Measurements from ENCODE around the gene ZNF320. TPM values are rescaled to one million over a fixed set of nuclear protein-coding genes. Genes with fewer than 3 reads are reported as not detected.
"Not testable (repeated sequence)": the region's sequence is repeated elsewhere in the genome, so short reads cannot be mapped to it uniquely, and the experiment has no call there.

The ZNF320 gene
- total and polyA plus RNA-seq, 4 experiments from 2014 or later: 2.8 to 15.6 (median 14.1) TPM; not detected in 1

DNA sequence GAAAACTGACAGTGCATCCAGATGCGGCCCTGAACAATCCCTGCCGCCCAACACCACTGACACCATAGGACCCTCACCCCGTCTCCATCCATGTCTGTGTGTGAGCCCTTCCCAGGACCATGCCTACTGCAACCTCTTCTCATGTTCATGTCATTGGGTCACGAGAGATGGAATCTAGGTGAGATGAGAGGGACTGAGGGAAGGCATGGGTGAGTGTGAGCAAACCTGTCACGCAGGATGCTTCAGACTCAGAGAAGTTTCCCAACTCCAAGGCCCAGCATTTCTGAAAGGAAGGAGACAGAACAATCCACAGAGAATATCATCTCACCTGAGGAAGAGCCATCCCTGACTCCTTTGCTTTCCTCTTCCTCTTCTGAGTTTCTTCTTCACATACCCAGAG, 20.1 kb upstream of the ZNF320 start:
- H3K27ac ChIP-seq (ENCODE audit: low read depth, low read length): no peak overlapping the region
- H3K4me3 Mint-ChIP-seq: no peak overlapping the region
- peaks cover 0 to 6% of the 10 kb centered on the region in 2 donors for H3K27me3 Mint-ChIP-seq
- peaks cover 8 to 18% (median 13%) of the 10 kb centered on the region in 4 donors for H3K4me1 Mint-ChIP-seq
- H3K4me3 ChIP-seq (ENCODE audit: low read length in 2 of 2): no peak overlapping the region
- DNase-seq: no peak
- H3K27ac Mint-ChIP-seq: no peak overlapping the region
- no peaks in the 10 kb centered on the region for H3K27me3 ChIP-seq (ENCODE audit: insufficient read depth, low read length)
- H3K36me3 ChIP-seq (ENCODE audit: insufficient read depth, low read length): no peaks in the 10 kb centered on the region
- peaks cover 39 to 51% of the 10 kb centered on the region in 2 donors for H3K36me3 Mint-ChIP-seq
- peaks cover 4% of the 10 kb centered on the region for H3K4me1 ChIP-seq (ENCODE audit: insufficient read depth, low read length)
- CTCF ChIA-PET (ENCODE audit: partially characterized antibody): no interaction called here
- intact Hi-C loops (cut with micrococcal nuclease): no loop called here
- POLR2A ChIA-PET (ENCODE audit: partially characterized antibody): no interaction called here
- H3K9me3 Mint-ChIP-seq: peaks cover 0 to 21% (median 7%) of the 10 kb centered on the region in 8 donors
- no peaks in the 10 kb centered on the region for H3K9me3 ChIP-seq (ENCODE audit: control insufficient read depth in 1 of 2, low read length in 2 of 2)

DNA sequence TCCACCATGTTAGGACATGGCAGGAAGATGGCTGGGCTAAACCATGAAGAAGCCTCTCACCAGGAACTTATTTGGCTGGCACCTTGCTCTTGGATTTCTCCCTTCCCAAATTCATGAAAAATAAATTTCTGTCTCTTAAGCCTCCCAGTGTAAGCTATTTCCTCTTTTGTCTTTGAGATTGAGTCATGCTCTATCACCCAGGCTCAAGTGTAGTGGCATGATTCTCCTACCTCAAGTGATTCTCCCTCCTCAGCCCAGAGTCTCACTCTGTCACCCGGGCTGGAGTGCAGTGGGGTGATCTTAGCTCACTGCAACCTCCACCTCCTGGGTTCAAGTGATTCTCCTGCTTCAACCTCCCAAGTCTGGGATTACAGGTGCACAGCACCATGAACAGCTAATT, 13.2 kb upstream of the ZNF320 start:
- no peak overlapping the region for H3K4me3 Mint-ChIP-seq
- intact Hi-C loops (cut with micrococcal nuclease): no loop called here
- Histone ChIP-seq H3K27me3 (ENCODE audit: insufficient read depth, low read length) (no peaks in the 10 kb centered on the region), H3K36me3 (ENCODE audit: insufficient read depth, low read length) (no peaks in the 10 kb centered on the region), H3K9me3 (ENCODE audit: control insufficient read depth in 1 of 2, low read length in 2 of 2) (peaks cover 0 to 13% of the 10 kb centered on the region in 2 donors), H3K27ac (ENCODE audit: low read depth, low read length) (no peak overlapping the region), H3K4me1 (ENCODE audit: insufficient read depth, low read length) (no peaks in the 10 kb centered on the region), H3K4me3 (ENCODE audit: low read length in 2 of 2) (no peak overlapping the region)
- DNase-seq: no peak
- ChIA-PET POLR2A (ENCODE audit: partially characterized antibody) (no interaction called here), CTCF (ENCODE audit: partially characterized antibody) (no interaction called here)
- H3K9me3 Mint-ChIP-seq: peaks cover 0 to 65% (median 51%) of the 10 kb centered on the region in 8 donors
- H3K27me3 Mint-ChIP-seq: no peaks in the 10 kb centered on the region
- no peak overlapping the region for H3K27ac Mint-ChIP-seq
- H3K36me3 Mint-ChIP-seq: peaks cover 62 to 68% of the 10 kb centered on the region in 2 donors
- no peaks in the 10 kb centered on the region for H3K4me1 Mint-ChIP-seq

DNA sequence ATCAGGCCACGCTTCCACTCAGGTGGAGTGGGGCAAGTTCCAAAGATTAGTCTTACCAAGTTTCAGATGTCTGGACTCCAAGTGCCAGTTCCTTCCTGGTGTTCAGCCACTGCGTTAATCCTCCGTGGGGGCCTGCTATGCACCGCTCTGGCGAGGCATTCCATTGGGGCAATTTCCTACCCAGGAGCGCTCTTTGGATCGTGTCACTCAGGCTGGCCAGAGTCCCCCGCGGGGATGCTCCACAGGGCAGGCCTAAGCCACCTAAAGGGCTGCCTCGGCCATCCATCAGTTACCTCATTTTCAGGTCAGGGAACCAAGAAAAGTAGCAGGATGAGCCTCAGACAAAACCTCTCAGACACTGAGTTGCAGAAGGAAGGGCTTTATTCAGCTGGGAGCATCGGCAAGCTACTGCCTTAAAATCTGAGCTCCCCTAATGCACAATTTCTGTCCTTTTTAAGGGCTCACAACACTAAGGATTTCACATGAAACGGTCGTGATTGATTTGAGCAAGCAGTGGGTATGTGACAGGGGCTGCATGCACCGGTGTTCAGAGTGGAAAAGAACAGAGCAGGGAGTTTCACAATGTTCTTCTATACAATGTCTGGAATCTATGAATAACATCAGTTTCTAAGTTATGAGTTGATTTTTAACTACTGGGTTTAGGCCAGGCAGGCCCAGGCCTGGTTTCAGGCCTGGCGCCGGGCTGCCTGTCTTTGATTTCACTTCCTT, 6.8 kb upstream of the ZNF320 start:
- H3K27me3 Mint-ChIP-seq; H3K4me3 ChIP-seq (ENCODE audit: low read length in 2 of 2); H3K4me1 ChIP-seq (ENCODE audit: insufficient read depth, low read length); CTCF ChIA-PET (ENCODE audit: partially characterized antibody); POLR2A ChIA-PET (ENCODE audit: partially characterized antibody); H3K4me3 Mint-ChIP-seq; H3K27ac Mint-ChIP-seq; H3K27me3 ChIP-seq (ENCODE audit: insufficient read depth, low read length); intact Hi-C loops (cut with micrococcal nuclease); DNase-seq; H3K4me1 Mint-ChIP-seq; H3K36me3 ChIP-seq (ENCODE audit: insufficient read depth, low read length); H3K27ac ChIP-seq (ENCODE audit: low read depth, low read length): not testable (repeated sequence)
- H3K36me3 Mint-ChIP-seq: peaks cover 26 to 31% of the 10 kb centered on the region in 2 donors
- peaks cover 0 to 51% (median 39%) of the 10 kb centered on the region in 8 donors for H3K9me3 Mint-ChIP-seq
- peaks cover 0 to 13% of the 10 kb centered on the region in 2 donors for H3K9me3 ChIP-seq (ENCODE audit: control insufficient read depth in 1 of 2, low read length in 2 of 2)

DNA sequence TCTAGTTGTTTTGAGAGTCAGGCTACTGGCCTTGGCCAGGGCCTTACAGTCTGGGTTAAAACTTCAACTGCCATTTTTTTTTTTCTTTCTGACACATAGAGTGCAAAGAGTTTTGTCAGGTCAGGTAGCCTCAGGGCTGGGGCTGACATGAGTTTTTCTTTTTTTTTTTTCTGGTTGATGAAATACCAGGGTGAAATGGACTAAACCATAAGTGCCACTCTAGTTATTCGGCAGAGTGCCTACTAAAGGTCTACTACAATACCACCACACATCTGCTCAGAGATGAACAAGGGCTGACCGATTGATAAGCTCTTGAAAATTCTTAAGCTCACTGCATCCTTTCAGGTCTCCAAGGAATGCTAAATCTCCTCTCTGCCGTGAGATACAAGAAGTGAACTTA, 4.4 kb upstream of the ZNF320 start:
- POLR2A ChIA-PET (ENCODE audit: partially characterized antibody): interaction anchor here (0.6 kb wide), 1 partner anchor 52 kb away, joined by 3 read pairs; no protein-coding TSS in a partner anchor
- no peaks in the 10 kb centered on the region for H3K27me3 Mint-ChIP-seq
- peaks cover 9% of the 10 kb centered on the region for H3K4me1 ChIP-seq (ENCODE audit: insufficient read depth, low read length)
- no peak overlapping the region for H3K27ac ChIP-seq (ENCODE audit: low read depth, low read length)
- no peak overlapping the region for H3K4me3 ChIP-seq (ENCODE audit: low read length in 2 of 2)
- no peak overlapping the region for H3K27ac Mint-ChIP-seq
- peaks cover 13 to 16% of the 10 kb centered on the region in 2 donors for H3K36me3 Mint-ChIP-seq
- H3K9me3 Mint-ChIP-seq: peaks cover 0 to 40% (median 24%) of the 10 kb centered on the region in 8 donors
- CTCF ChIA-PET (ENCODE audit: partially characterized antibody): no interaction called here
- peaks cover 0 to 5% of the 10 kb centered on the region in 2 donors for H3K9me3 ChIP-seq (ENCODE audit: control insufficient read depth in 1 of 2, low read length in 2 of 2)
- no peaks in the 10 kb centered on the region for H3K27me3 ChIP-seq (ENCODE audit: insufficient read depth, low read length)
- intact Hi-C loops (cut with micrococcal nuclease): no loop called here
- peaks cover 3 to 14% (median 10%) of the 10 kb centered on the region in 4 donors for H3K4me1 Mint-ChIP-seq
- no peak overlapping the region for H3K4me3 Mint-ChIP-seq
- no peaks in the 10 kb centered on the region for H3K36me3 ChIP-seq (ENCODE audit: insufficient read depth, low read length)
- DNase-seq: no peak

DNA sequence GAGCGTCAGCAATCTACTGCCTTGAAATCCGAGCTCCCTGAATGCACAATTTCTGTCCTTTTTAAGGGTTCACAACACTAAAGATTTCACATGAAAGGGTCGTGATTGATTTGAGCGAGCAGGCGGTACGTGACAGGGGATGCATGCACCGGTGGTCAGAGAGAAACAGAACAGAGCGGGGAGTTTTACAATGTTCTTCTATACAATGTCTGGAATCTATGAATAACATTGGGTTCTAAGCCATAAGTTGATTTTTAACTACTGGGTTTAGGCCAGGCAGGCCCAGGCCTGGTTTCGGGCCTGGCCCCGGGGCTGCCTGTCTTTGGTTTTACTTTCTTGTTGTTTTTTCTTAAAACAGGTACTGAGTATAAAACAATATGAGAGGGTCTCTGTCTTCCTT, 1.2 kb upstream of the ZNF320 start:
- H3K27me3 Mint-ChIP-seq; DNase-seq; H3K27me3 ChIP-seq (ENCODE audit: insufficient read depth, low read length); H3K9me3 ChIP-seq (ENCODE audit: control insufficient read depth in 1 of 2, low read length in 2 of 2); intact Hi-C loops (cut with micrococcal nuclease); H3K4me3 ChIP-seq (ENCODE audit: low read length in 2 of 2); H3K36me3 ChIP-seq (ENCODE audit: insufficient read depth, low read length); H3K27ac ChIP-seq (ENCODE audit: low read depth, low read length): not testable (repeated sequence)
- Mint-ChIP-seq H3K4me3 (peak overlapping the region; percentile 19 to 70 (median 54)), H3K36me3 (peaks cover 11 to 16% of the 10 kb centered on the region in 2 donors), H3K27ac (peak overlapping the region in 5 of 7 donors; percentile 2 to 79 (median 23)), H3K4me1 (peaks cover 3 to 18% (median 16%) of the 10 kb centered on the region in 4 donors), H3K9me3 (peaks cover 0 to 16% (median 7%) of the 10 kb centered on the region in 8 donors)
- CTCF ChIA-PET (ENCODE audit: partially characterized antibody): interaction anchor here (0.9 to 1.0 kb wide), 2 partner anchors 61 to 77 kb away, joined by 3 read pairs; partner anchors contain the start of gene ZNF28
- POLR2A ChIA-PET (ENCODE audit: partially characterized antibody): interaction anchor here (1.2 kb wide), 1 partner anchor 64 kb away, joined by 3 read pairs; the partner anchor contains the start of gene ZNF816
- peaks cover 14% of the 10 kb centered on the region for H3K4me1 ChIP-seq (ENCODE audit: insufficient read depth, low read length)

DNA sequence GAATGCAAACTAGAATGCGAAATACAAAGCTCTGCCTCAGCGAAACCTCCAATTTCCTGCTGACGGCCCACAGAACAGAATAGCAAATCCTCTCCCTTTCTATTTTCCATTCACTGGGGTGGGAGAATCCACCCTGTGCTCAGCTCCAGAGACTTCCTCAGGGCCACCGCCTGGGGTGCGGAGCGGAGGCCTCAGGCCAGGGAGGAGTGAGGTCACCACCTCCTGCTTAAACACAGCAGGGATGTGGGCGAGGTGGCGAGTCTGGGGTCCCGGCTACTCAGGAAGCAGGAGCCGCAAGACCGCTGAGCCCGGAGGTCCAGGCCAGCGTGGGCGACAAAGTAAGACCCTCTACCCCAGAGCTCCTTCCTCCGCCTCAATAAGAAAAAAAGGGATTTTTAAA, 666 bp upstream of the ZNF320 start:
- Histone ChIP-seq H3K27me3 (ENCODE audit: insufficient read depth, low read length) (no peaks in the 10 kb centered on the region), H3K9me3 (ENCODE audit: control insufficient read depth in 1 of 2, low read length in 2 of 2) (no peaks in the 10 kb centered on the region), H3K4me3 (ENCODE audit: low read length in 2 of 2) (peak overlapping the region; percentile 77 to 95), H3K36me3 (ENCODE audit: insufficient read depth, low read length) (no peaks in the 10 kb centered on the region), H3K4me1 (ENCODE audit: insufficient read depth, low read length) (peaks cover 14% of the 10 kb centered on the region), H3K27ac (ENCODE audit: low read depth, low read length) (peak overlapping the region; percentile 10)
- Mint-ChIP-seq H3K36me3 (peaks cover 11 to 17% of the 10 kb centered on the region in 2 donors), H3K4me1 (peaks cover 3 to 18% (median 16%) of the 10 kb centered on the region in 4 donors), H3K4me3 (peak overlapping the region in 6 of 8 donors; percentile 90 to 96 (median 95)), H3K9me3 (peaks cover 0 to 16% (median 5%) of the 10 kb centered on the region in 8 donors), H3K27me3 (no peaks in the 10 kb centered on the region), H3K27ac (peak overlapping the region in 3 of 7 donors; percentile 23 to 85 (median 24))
- ChIA-PET CTCF (ENCODE audit: partially characterized antibody) (interaction anchor here (0.9 to 1.0 kb wide), 2 partner anchors 61 to 77 kb away, joined by 3 read pairs; partner anchors contain the start of gene ZNF28), POLR2A (ENCODE audit: partially characterized antibody) (interaction anchor here (1.2 kb wide), 1 partner anchor 65 kb away, joined by 3 read pairs; the partner anchor contains the start of gene ZNF816)
- no peak for DNase-seq
- intact Hi-C loops (cut with micrococcal nuclease): no loop called here

DNA sequence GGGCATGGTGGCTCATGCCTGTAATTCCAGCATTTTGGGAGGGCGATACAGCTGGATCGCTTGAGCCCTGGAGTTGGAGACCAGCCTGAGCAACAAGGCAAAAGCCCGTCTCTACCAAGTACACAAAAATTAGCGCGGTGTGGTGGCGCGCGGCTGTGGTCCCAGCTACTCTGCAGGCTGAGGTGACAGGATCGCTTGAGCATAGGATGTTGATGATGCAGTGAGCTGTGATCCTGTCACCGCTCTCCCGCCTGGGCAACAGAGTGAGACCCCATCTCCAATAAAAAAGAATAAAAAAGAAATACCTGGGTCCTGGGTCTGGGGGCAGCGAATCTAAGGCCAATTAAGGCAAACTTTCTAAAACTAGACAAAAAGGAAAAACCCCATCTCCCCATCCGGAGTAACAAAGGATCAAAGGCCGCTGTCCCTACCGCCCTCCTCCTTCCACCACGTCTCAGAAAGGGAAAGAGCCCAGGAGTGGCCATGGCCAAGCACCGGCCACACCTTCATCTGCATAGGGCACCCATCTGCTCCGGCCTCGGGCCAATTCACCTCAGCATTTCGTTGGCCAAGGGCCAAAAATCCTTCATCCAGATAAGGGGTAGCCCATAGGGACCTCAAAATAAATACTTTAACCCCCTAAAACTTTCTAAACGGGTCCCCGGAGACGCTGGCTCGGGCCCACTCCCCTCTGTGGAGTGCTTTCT, 851 bp downstream of the ZNF320 start:
- H3K27me3 ChIP-seq (ENCODE audit: insufficient read depth, low read length): no peaks in the 10 kb centered on the region
- Mint-ChIP-seq H3K36me3 (peaks cover 20 to 26% of the 10 kb centered on the region in 2 donors), H3K4me1 (peaks cover 3 to 24% (median 22%) of the 10 kb centered on the region in 4 donors), H3K27ac (peak overlapping the region in 6 of 7 donors; percentile 25 to 97 (median 90)), H3K9me3 (peaks cover 0 to 21% (median 7%) of the 10 kb centered on the region in 8 donors), H3K27me3 (no peaks in the 10 kb centered on the region), H3K4me3 (peak overlapping the region; percentile 90 to 96 (median 94))
- H3K4me1 ChIP-seq (ENCODE audit: insufficient read depth, low read length): peaks cover 14% of the 10 kb centered on the region
- H3K27ac ChIP-seq (ENCODE audit: low read depth, low read length): peak overlapping the region; percentile 69
- ChIA-PET CTCF (ENCODE audit: partially characterized antibody) (no interaction called here), POLR2A (ENCODE audit: partially characterized antibody) (interaction anchor here (1.0 kb wide), 1 partner anchor 67 kb away, joined by 3 read pairs; no protein-coding TSS in a partner anchor)
- H3K36me3 ChIP-seq (ENCODE audit: insufficient read depth, low read length): no peaks in the 10 kb centered on the region
- H3K9me3 ChIP-seq (ENCODE audit: control insufficient read depth in 1 of 2, low read length in 2 of 2): no peaks in the 10 kb centered on the region
- peak in 1 of 5 donors; percentile 0 for DNase-seq
- peak overlapping the region; percentile 77 to 95 for H3K4me3 ChIP-seq (ENCODE audit: low read length in 2 of 2)
- intact Hi-C loops (cut with micrococcal nuclease): loop anchor here (1.0 to 2.0 kb wide), 4 partner anchors 26 to 66 kb away; partner anchors contain the start of genes ZNF468, ZNF816 and ZNF888
